HG03378 (cell line): ENCODE measurements around the gene UGT2B7.
A peak's percentile ranks its signal among the peaks of the same experiment; 100 is the strongest.
"Not testable (repeated sequence)": the region's sequence is repeated elsewhere in the genome, so short reads cannot be mapped to it uniquely, and the experiment has no call there.

Experiments used
- ATAC-seq: cut with Tn5 transposase; IDR thresholded peaks from one replicate; pipeline ENCODE4 v1.9.1; 2021; ENCODE audit warnings: mild to moderate bottlenecking, moderate library complexity; ENCODE audit not compliant: unreplicated experiment

UGT2B7 gene

DNA sequence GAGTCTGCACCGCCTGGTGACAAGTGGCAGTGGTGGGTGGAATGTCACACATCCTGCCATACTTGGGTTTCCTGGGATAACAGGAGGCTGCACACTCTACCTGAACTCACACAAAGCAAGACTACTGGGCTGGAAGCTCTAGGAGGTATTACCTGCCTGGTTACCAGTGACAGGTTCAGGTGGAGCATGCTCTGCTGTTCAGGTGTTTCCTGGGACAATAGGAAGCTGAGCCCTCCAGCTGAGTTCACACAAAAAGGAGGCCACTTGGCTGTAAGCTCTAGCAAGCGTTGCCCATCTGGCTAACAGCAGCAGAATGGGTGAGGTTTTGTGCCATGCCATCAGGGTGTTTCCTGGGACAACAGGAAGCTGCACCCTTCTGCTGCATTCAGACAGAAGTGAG is 17.4 kb upstream of the UGT2B7 start:
- ATAC-seq: no peak

GRCh38 chr4:69088473-69088872 is 7.8 kb upstream of the UGT2B7 start:
- ATAC-seq: no peak

DNA sequence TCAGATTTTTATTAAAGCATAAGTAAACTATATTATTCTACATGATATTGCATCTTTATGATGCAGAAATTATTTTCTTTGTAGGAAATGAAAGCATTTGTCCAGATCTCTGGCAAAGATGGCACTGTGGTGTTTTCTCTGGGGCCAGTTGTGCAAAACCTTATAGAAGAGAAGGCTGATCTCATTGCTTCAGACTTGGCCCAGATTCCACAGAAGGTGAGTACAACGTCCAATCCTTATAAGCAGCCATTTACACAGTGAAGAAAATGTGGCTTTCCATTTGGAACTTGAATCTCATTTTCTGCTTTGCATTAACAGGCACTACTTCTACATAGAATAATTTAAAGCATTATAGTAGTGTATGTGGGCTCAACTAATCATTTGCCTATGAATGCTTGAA is 6.9 kb upstream of the UGT2B7 start:
- ATAC-seq: no peak

GRCh38 chr4:69092190-69092589 is 4.1 kb upstream of the UGT2B7 start:
- peak; percentile 48 for ATAC-seq

- no peak for ATAC-seq
Observed at GRCh38 chr4:69092980-69093568, 3.2 kb upstream of the UGT2B7 start.

DNA sequence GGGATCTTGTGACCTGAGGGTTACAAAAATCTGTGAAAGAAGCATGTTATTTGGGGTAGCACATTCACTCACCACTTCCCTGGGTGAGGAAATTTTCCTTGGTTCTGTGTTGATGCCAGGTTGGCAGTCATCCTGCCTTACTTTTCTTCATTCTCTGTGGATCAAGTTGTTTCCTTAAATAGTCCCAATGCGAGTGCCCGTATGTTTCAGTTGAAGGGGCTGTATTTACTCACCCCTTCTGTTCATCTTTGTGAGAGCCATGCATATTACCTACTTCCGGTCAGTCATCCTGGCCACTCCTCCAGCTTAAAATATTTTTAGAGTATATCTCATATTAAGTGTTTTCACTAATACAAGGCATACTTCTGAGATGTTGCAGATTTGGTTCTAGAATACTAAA is 2.6 kb upstream of the UGT2B7 start:
- ATAC-seq: no peak

DNA sequence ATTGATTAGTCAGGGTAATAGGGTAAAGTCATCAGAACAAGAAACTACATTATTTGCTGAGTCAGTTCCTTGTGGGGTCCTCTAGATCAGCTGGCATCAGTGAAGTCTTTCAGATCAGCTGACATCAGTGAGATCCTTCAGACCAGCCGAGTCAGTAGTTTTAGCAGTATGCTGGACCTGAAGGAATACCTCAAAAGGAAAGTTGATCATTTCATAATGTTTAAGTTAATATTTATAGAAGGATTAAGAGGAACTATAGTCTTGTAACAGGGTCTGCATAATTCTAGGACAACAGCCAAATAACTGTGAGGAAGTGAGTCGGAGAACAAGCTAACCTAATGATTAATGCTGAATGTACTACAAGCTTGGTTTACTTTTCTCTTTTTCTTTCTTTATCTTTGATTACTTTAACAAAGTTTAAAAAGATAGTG is 958 bp upstream of the UGT2B7 start:
- ATAC-seq: peak; percentile 74

DNA sequence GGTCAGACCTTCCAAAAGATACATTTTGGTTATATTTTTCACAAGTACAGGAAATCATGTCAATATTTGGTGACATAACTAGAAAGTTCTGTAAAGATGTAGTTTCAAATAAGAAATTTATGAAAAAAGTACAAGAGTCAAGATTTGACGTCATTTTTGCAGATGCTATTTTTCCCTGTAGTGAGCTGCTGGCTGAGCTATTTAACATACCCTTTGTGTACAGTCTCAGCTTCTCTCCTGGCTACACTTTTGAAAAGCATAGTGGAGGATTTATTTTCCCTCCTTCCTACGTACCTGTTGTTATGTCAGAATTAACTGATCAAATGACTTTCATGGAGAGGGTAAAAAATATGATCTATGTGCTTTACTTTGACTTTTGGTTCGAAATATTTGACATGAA is 536 bp downstream of the UGT2B7 start:
- ATAC-seq: no peak

GRCh38 chr4:69098470-69098869 is 2.2 kb downstream of the UGT2B7 start:
- ATAC-seq: no peak

GRCh38 chr4:69099910-69100309 is 3.6 kb downstream of the UGT2B7 start:
- ATAC-seq: no peak

DNA sequence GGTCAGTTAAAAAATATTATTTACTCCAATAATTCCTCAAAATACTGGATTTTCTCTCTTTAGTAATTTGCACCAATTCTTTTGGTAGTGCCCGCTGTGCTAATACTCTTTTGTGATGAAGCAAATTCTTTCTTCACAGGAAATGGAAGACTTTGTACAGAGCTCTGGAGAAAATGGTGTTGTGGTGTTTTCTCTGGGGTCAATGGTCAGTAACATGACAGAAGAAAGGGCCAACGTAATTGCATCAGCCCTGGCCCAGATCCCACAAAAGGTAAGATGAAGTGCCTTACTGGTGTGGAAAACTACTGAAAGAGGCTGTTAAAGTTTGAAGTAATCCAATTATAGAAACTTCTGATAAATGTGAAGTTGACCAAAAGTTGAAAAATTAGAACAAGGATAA is 6.4 kb downstream of the UGT2B7 start:
- ATAC-seq: not testable (repeated sequence)

- ATAC-seq: no peak
Observed at GRCh38 chr4:69104719-69105275, 8.5 kb downstream of the UGT2B7 start.

DNA sequence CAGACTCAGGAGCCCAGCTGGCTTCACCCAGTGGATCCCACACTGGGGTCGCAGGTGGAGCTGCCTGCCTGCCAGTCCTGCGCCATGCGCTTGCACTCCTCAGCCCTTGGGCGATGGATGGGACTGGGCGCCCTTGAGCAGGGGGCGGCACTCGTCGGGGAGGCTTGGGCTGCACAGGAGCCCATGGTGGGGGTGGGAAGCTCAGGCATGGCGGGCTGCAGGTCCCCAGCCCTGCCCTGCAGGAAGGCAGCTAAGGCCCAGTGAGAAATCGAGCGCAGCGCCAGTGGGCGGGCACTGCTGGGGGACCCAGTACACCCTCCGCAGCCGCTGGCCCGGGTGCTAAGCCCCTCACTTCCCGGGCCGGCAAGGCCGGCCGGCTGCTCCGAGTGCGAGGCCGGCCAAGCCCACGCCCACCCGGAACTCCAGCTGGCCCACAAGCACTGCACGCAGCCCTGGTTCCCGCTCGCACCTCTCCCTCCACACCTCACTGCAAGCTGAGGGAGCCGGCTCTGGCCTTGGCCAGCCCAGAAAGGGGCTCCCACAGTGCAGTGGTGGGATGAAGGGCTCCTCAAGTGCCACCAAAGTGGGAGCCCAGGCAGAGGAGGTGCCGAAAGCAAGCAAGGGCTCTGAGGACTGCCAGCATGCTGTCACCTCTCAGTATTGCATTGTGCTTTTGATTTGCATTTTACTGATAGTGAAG is 19.0 kb downstream of the UGT2B7 start:
- not testable (repeated sequence) for ATAC-seq

DNA sequence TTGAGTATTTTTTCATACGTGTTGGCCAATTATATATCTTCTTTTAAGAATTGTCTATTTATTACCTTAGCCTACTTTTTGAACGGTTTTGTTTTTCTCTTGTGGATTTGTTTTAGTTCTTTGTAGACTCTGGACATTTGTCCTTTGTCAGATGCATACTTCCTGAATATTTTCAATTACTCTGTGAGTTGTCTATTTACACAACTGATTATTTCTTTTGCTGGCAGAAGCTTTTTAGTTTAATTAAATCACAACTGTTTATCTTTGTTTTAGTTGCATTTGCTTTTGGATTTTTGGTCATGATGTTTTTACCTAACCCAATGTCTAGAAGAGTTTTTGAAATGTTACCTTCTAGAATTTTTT is 19.6 kb downstream of the UGT2B7 start:
- ATAC-seq: no peak

DNA sequence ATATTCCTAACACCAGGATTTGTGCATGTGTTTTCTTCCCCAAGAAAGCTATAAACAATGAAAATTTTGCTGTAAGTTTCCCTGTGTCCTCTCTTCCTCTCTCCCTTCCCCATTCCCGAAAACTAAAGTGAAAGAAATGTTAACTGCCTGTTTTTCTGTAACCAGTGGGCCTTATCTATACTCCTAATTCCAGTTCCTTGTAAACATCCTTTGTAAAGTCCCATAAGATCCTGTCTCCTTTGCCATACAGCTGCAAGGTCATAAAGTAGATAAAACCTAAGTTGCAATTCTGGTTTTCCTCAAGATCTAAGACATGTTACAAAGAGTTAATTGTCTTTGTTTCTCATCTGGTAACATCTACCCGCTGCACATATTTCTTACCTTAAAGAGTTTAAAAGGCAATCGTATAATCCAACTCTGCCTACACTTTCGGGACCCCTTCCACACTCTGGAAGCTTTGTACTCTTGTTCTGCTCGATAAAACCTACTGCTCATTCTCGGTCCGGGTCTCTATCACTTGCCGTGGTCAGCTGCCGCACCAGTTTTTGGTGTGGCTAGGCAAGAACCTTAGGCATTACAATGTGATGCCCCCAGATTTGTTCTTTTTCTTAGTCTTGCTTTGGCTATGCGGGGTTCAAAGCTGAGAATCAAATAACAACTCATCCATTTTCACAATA is 20.5 kb downstream of the UGT2B7 start:
- ATAC-seq: no peak

DNA sequence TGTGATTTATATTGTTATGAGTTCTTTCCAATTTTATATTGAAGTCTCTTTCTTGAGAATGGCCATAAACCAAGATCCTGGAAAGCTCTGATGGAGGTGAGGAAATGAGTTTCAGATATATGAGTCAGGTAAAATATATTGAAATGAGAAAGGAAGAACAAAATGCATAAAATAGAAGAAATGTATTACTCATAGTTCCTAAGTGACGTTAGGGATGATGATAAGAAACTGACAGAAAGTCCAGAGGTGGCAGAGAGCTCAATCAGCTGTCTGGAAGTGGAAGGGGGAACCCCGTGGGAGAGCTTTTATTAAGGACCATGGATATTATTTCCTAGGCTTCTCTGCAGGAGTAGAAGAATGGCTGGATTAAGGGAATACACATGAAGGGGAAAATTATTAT is 24.6 kb downstream of the UGT2B7 start:
- no peak for ATAC-seq

- no peak for ATAC-seq
Observed at GRCh38 chr4:69122476-69122875, 26.2 kb downstream of the UGT2B7 start.

GRCh38 chr4:69124941-69125340 is 28.7 kb downstream of the UGT2B7 start:
- ATAC-seq: no peak

DNA sequence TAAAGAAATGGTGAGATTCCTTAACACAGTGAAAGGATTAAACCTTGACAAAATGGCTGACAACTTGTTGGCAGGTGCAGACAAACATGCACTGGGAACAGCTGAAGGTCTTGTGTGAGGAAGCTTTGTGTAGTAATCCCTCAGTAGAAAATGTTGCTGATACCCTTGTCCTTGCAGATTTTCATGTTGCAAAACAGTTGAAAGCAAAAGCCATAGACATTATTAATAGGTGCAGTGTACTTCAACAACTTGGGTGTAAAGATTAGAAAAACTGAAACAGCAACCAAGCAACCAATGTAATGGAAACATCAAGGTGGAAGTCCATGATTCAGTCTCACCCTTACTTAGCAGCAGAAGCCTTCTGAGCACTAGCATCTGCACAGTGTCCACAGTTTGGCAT is 29.8 kb downstream of the UGT2B7 start:
- ATAC-seq: no peak

GRCh38 chr4:69133993-69134392 is 37.7 kb downstream of the UGT2B7 start:
- no peak for ATAC-seq

DNA sequence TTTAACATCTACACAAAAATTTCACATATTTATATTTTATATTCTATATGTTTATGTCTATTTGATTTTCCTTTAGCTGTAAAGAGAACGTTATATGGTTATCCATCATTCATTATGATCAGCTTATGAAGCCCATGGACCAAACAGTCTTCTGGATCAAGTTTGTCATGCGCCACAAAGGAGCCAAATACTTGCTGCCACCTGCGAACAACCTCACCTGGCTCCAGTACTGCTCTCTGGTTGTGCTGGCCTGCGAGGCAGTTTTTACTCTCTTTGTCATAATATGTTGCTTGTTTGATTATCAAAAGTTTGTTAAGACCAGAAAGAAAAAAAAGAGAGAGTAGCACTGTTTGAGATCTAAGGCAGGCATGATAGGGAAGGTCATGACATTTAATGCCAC is 38.2 kb downstream of the UGT2B7 start:
- ATAC-seq: no peak

DNA sequence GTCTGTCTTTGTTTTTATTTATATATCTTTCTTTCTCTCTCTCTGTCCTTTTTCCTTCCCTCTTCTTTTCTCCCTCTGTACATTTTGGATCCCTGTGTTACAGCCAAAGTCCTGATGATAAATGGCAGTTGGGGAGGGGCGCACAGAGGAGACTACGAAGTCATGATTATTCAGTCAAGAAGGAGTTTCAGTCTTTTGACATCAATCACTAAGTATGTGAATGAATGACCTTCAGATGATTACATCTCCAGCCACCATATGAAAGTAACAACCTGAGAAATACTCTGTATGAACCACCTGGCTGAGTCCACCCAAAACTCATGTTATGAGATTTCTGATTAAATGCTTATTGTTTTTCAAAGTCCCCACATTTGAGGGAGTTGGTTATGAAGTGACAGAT is 45.0 kb downstream of the UGT2B7 start:
- no peak for ATAC-seq
